Breast epithelium (tissue), 4 donors: Measurements from ENCODE around the gene GPR87. TPM values are rescaled to one million over a fixed set of nuclear protein-coding genes. Genes with fewer than 3 reads are reported as not detected.

Experiments used
- DNase-seq, 2 donors: peaks; one replicate each; pipeline ENCODE4 v3.0.0-alpha.2; 2019; ENCODE audit warnings: low spot score in 2 of 2
- H3K27ac ChIP-seq, 2 donors: fragments of 200-600 bp; sonication (generic) in 1 of 2; one replicate each; pipeline ENCODE4 v1.5.1; 2016 to 2019; ENCODE audit warnings: mild to moderate bottlenecking in 1 of 2
- H3K27me3 ChIP-seq, 2 donors: fragments of 200-600 bp; sonication (generic) in 1 of 2; one replicate each; pipeline versions ENCODE4 v1.5.1 to v1.6.0; 2017 to 2019; ENCODE audit warnings: control low read depth in 1 of 2, mild to moderate bottlenecking in 1 of 2
- H3K36me3 ChIP-seq: fragments of 200-600 bp; one replicate; pipeline ENCODE4 v1.5.1; 2019
- H3K4me1 ChIP-seq, 2 donors: fragments of 200-600 bp; sonication (generic); one replicate each; pipeline ENCODE4 v1.5.1; 2016 to 2019; ENCODE audit warnings: control low read depth in 1 of 2
- H3K4me3 ChIP-seq, 3 donors: fragments of 200-600 bp; sonication (generic); 1 replicate in 2 of 3; 2 replicates in 1 of 3; pipeline ENCODE4 v1.5.1; 2016 to 2019; ENCODE audit warnings: mild to moderate bottlenecking in 3 of 3, moderate library complexity in 2 of 3
- H3K9me3 ChIP-seq, 2 donors: fragments of 200-600 bp; sonication (generic) in 1 of 2; one replicate each; pipeline ENCODE4 v1.5.1; 2016 to 2019; ENCODE audit warnings: control low read depth in 1 of 2
- POLR2A ChIP-seq: fragments of 450-650 bp; IDR thresholded peaks from one replicate; pipeline ENCODE4 v1.6.1; 2016; ENCODE audit warnings: antibody characterized with exemption, mild to moderate bottlenecking, moderate library complexity
- POLR2AphosphoS5 ChIP-seq, 3 donors: sonication (generic); formaldehyde crosslinking; IDR thresholded peaks; one replicate each; pipeline ENCODE4 v1.6.1; 2017; ENCODE audit warnings: antibody characterized with exemption in 3 of 3
- intact Hi-C: fragments of 100-400 bp; cut with DNase I; formaldehyde crosslinking; loops from one replicate; pipeline ENCODE4 v1.15.1; 2023; ENCODE audit warnings: low total_unique reads
- total RNA-seq, 3 donors: library from RNA; depleted of rRNA; stranded (reverse); fragments of >200 nt; gene quantifications; one replicate each; pipeline ENCODE4 v1.1.0, GENCODE V29; 2016
- TF ChIP-seq, protein P1 (sequence below), 3 donors: fragments of 450-650 bp; IDR thresholded peaks; one replicate each; pipeline ENCODE4 v1.5.1; 2016 to 2017; ENCODE audit warnings: antibody characterized with exemption in 3 of 3, mild to moderate bottlenecking in 3 of 3, moderate library complexity in 3 of 3

GPR87 gene
- total RNA-seq, 3 donors from 2014 or later, result 2.6 to 3.4 TPM; not detected in 1

DNA sequence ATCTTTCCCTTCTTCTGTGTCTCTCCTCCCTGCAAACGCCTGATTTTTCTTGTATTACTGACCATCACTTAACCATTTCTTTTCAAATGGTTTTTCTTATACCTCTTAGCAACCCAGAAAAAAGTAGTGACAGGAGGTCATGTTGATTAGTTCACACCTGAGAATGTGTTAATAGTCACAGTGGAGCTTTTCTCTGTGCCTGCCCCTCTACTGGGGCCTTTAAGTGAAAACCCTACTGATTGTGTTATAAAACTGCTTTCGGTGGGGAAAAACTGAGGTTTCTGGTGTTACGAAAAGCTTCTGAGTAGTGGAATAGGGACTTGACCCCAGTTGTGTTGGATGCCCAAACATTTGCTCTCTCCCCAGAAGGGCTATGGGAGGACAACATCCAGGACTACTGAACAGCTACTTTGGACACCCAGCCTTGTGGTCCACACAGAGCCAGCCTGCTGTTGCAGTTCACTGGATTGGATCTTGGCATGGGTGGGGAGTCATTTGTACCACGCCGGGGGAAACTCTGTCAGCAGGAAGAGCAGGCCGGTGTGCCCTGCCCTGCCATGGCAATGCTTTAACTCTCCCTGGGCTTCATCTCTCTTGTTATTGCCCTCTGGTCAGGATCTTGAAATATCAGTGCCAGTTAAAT lies 10.3 kb downstream of the GPR87 start:
- TF ChIP-seq, protein P1, sequence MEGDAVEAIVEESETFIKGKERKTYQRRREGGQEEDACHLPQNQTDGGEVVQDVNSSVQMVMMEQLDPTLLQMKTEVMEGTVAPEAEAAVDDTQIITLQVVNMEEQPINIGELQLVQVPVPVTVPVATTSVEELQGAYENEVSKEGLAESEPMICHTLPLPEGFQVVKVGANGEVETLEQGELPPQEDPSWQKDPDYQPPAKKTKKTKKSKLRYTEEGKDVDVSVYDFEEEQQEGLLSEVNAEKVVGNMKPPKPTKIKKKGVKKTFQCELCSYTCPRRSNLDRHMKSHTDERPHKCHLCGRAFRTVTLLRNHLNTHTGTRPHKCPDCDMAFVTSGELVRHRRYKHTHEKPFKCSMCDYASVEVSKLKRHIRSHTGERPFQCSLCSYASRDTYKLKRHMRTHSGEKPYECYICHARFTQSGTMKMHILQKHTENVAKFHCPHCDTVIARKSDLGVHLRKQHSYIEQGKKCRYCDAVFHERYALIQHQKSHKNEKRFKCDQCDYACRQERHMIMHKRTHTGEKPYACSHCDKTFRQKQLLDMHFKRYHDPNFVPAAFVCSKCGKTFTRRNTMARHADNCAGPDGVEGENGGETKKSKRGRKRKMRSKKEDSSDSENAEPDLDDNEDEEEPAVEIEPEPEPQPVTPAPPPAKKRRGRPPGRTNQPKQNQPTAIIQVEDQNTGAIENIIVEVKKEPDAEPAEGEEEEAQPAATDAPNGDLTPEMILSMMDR (IDR thresholded peaks at IDR 0.05), result no peak
- TF ChIP-seq POLR2AphosphoS5 (IDR thresholded peaks at IDR 0.05) (no peak), POLR2A (no peak)
- DNase-seq, result no peak
- Histone ChIP-seq H3K9me3 (no peaks in the 10 kb centered on the region), H3K4me3 (no peak overlapping the region), H3K4me1 (peaks cover 0 to 8% of the 10 kb centered on the region in 2 donors), H3K27me3 (no peaks in the 10 kb centered on the region), H3K27ac (peak overlapping the region; percentile 85 to 90), H3K36me3 (no peaks in the 10 kb centered on the region)
- intact Hi-C loops, result no loop called here

DNA sequence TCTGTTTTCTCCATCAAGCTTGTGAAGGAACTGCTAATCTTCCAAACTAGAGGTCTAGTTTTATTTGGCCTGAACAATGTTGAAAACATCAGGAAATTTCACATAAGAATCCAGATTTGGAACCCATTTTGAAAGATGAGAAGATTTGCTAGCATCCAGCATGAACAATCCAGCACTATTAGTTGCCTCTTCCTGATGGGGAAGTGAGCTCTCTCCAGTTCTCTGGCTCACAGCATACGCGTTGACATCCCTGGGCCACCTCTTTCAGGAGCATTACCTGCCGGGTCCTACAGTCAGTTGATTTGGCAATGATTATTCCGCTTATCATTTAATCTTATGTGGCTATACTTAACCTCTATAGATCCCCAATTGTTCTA lies 10.9 kb downstream of the GPR87 start:
- Histone ChIP-seq H3K9me3 (no peaks in the 10 kb centered on the region), H3K27me3 (no peaks in the 10 kb centered on the region), H3K4me1 (peaks cover 0 to 8% of the 10 kb centered on the region in 2 donors), H3K27ac (peak overlapping the region; percentile 85 to 90), H3K4me3 (peak overlapping the region in 1 of 3 donors; percentile 29), H3K36me3 (no peaks in the 10 kb centered on the region)
- no peak for DNase-seq
- TF ChIP-seq POLR2AphosphoS5 (IDR thresholded peaks at IDR 0.05), result no peak
- TF ChIP-seq POLR2A, result no peak
- TF ChIP-seq, protein P1 (IDR thresholded peaks at IDR 0.05), result no peak
- intact Hi-C loops, result no loop called here

DNA sequence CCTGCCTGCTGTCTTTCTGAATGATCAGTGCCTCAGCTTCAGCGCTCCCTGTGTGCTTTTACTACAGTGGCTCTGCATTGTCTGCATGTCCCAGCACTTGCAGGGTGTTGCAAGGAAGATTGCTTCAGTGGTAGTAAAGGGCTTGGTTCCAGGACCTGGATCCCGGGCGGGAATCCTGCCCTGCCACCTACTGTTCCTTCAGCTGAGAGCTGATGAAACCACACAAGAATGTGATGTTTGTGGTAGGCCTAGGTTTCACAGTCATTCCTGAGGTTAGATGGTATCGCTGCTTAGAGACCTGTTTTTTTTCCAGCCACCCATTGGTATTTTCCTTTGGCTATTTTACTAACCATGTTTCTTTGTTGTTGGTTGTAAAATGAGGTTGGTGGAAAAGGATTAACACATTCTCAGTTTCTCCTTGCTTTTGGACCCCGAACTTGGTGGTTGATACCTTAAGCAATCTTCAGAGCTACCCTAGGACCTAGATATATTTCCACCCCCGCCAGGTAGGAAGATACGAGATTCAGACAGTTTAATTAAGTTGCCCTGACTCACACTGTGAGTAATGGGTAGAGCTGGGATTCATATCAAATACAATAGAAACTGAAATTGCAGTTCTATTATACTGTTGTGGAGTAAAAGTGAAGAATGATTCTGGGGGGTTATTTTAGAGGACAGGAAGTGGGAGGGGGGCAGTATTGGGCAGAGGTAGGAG lies 11.4 kb downstream of the GPR87 start:
- H3K27ac ChIP-seq, result peak overlapping the region; percentile 85 to 90
- DNase-seq, result peak; percentile 84 to 93
- intact Hi-C loops, result no loop called here

DNA sequence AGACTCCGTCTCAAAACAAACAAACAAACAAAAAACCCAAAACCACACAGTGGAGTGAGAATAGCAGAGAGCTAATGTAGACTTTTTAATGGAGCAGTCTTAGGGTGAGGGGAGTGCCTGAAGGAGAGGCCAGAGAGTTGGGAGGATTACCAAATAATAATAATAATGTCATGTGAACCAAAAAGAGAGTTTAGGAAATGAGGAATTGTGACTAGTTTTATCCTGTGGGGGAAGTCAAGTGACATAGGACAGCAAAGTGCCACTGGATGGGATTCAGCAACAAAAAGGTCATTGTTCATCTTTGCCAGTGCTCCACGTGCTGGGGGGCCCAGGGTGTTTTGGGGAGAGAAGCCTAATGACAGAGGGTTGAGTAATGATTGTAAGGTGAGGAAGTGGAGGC lies 12.9 kb downstream of the GPR87 start:
- peaks cover 0 to 8% of the 10 kb centered on the region in 2 donors for H3K4me1 ChIP-seq
- no peaks in the 10 kb centered on the region for H3K27me3 ChIP-seq
- H3K27ac ChIP-seq, result no peak overlapping the region
- no peaks in the 10 kb centered on the region for H3K36me3 ChIP-seq
- H3K9me3 ChIP-seq, result no peaks in the 10 kb centered on the region
- H3K4me3 ChIP-seq, result no peak overlapping the region
- intact Hi-C loops, result no loop called here
- DNase-seq, result no peak
- no peak for TF ChIP-seq POLR2A
- no peak for TF ChIP-seq POLR2AphosphoS5 (IDR thresholded peaks at IDR 0.05)
- TF ChIP-seq, protein P1 (IDR thresholded peaks at IDR 0.05), result no peak

More for the DNA sequence above, 11.4 kb downstream of the GPR87 start:
- TF ChIP-seq POLR2AphosphoS5 (IDR thresholded peaks at IDR 0.05), result peak; percentile 69 to 84 (median 72)
- TF ChIP-seq, protein P1 (IDR thresholded peaks at IDR 0.05), result no peak
- TF ChIP-seq POLR2A, result no peak
- Histone ChIP-seq H3K4me1 (peaks cover 0 to 8% of the 10 kb centered on the region in 2 donors), H3K27me3 (no peaks in the 10 kb centered on the region), H3K4me3 (peak overlapping the region in 2 of 3 donors; percentile 21 to 36), H3K36me3 (no peaks in the 10 kb centered on the region), H3K9me3 (no peaks in the 10 kb centered on the region)

DNA sequence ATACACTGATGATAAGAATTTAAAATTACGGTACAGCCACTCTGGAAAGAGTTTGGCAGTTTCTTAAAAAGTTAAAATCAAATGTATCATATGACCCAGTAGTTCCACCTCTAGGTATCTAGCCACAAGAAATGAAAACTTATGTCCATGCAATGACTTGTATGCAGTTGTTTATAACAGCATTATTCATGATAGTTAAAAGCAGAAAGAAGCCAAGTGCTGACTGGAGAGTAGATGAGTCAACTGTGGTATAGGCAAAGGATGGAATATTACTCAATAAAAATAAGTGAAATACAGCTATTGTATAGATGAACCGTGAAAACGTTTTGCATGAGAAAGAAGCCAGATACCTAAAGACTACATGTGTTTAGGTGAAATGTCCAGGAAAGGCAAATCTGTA lies 14.8 kb downstream of the GPR87 start:
- Histone ChIP-seq H3K27me3 (no peaks in the 10 kb centered on the region), H3K27ac (no peak overlapping the region), H3K4me3 (no peak overlapping the region), H3K36me3 (no peaks in the 10 kb centered on the region), H3K9me3 (no peaks in the 10 kb centered on the region), H3K4me1 (peaks cover 0 to 8% of the 10 kb centered on the region in 2 donors)
- no peak for DNase-seq
- TF ChIP-seq POLR2A, result no peak
- TF ChIP-seq, protein P1 (IDR thresholded peaks at IDR 0.05), result no peak
- TF ChIP-seq POLR2AphosphoS5 (IDR thresholded peaks at IDR 0.05), result no peak
- intact Hi-C loops, result no loop called here
